GM19351 (cell line): ENCODE measurements around the gene MMP1.

Source experiments
- ATAC-seq: cut with Tn5 transposase; IDR thresholded peaks from one replicate; pipeline ENCODE4 v1.9.1; 2021; ENCODE audit warnings: mild to moderate bottlenecking, moderate library complexity; ENCODE audit not compliant: unreplicated experiment

The MMP1 gene

DNA sequence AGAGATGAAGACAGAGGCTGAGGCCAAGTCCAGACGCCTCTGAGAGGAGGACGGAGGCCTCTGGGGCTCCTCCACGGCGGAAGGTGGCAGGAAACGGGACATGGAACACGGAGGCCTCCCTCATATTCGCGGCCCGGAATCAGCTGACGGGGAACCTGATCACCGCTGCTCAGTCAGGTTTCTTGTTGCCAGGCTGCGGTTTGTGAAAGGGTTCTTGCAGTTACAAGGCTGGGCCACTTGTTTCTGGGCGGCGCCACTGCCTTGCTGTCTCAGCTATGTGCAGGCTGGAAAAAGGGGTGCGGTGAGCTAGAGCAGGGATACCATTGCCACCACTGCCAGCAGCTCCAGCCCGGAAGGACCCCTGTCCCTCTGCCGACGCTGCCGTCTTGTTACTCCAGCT lies 10.0 kb upstream of the MMP1 start:
- ATAC-seq = no peak

DNA sequence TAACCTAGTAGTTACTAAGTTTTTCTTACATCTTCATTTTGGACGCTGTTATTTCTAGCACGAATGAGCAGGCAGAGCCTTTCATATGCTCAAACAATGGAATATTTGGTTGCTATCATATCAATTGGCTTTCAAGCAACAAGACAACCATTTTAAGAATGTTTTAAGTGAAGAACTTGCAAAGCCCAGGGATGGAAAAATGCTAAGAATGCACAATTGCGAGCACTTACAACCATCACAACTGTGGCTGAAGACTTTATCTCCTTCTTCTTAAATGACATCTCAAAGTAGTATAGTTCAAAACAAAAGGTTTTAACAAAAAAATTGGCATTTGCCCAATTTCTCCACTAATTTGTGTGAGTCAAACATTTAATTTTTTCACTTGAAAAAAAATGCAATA lies 8.3 kb upstream of the MMP1 start:
- no peak for ATAC-seq

DNA sequence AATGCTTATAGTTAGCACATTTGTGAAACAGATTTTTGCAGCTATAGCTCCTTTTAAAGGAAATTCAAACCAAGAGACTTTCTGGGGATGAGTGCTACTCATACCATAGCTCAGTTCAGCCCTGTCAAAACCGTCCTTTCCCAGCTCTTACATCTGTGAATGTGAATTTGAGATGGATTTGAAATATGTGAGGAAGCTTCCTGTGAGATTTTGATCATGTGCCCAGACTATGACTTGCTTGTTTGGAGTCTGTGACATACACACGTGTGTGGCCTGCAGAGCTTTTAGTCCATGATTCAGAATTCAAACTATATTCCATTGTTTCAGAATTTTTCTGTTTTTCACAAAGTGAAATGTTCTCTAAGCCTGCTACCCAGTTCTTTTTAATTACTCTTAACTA lies 4.4 kb upstream of the MMP1 start:
- ATAC-seq = no peak

GRCh38 chr11:102800767-102801166 lies 2.8 kb upstream of the MMP1 start:
- ATAC-seq = no peak

GRCh38 chr11:102799681-102800340 lies 1.9 kb upstream of the MMP1 start:
- no peak for ATAC-seq

DNA sequence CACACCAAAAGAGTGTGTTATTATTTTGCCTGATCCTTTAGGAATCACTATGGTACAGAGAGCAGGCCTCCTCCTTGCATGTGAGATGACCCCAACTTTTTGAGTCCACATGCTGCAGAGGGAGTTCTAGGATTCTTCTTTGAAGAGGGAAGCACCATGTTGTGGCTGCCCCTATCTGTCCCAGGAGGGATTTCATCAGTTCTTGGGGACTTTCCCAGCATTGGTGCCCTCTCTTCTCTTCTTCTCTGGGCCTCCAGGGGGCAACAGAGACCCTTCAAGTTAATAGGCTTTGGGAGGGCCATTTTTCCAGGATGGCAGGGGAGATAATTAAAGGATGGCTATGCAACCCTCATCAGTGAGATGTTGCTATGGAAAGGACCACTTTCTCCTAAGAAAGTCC lies 3.6 kb downstream of the MMP1 start:
- peak; percentile 99 for ATAC-seq

DNA sequence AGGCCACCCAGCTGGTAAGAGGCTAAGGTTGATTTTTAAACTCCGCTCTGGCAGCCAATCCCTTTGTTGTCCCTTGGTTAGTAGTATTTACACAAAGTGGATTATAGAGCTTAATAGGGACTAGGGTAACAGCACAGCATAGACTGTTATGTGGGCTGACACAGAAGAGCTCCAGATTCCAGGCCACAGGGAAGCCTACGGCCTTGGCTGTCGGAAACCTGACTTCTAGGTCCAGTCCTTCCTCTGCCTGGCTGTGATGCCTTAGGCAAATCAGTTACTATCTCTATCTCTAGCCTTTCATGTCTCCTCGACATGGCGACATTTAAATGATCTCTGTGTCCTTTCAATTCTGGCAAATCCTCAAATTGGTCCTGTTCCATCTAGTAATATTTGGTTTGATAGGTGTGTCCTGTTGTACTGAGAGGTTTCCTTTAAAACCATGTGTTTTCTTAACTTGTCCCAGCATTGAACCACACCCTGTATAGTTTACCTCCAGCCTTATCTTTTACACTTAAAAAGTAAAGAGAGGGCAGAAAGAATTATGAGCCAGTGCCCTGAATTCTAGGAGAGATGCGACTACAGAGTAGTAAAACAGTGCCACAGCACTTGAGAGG lies 4.2 kb downstream of the MMP1 start:
- no peak for ATAC-seq

DNA sequence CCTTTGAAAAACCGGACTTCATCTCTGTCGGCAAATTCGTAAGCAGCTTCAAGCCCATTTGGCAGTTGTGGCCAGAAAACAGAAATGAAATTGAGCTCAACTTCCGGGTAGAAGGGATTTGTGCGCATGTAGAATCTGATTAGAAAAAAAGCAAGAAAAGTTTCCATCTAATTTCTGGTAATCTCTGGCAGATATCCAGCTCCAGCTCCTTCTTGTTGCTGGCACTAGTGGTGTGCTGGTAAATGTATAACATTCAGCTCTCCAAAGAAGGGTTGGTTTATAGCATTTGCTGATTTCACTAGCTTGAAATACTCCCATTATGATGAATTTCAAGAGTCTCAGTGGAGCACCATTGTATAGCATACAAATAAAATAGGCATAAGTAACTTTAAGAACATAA lies 5.4 kb downstream of the MMP1 start:
- no peak for ATAC-seq

DNA sequence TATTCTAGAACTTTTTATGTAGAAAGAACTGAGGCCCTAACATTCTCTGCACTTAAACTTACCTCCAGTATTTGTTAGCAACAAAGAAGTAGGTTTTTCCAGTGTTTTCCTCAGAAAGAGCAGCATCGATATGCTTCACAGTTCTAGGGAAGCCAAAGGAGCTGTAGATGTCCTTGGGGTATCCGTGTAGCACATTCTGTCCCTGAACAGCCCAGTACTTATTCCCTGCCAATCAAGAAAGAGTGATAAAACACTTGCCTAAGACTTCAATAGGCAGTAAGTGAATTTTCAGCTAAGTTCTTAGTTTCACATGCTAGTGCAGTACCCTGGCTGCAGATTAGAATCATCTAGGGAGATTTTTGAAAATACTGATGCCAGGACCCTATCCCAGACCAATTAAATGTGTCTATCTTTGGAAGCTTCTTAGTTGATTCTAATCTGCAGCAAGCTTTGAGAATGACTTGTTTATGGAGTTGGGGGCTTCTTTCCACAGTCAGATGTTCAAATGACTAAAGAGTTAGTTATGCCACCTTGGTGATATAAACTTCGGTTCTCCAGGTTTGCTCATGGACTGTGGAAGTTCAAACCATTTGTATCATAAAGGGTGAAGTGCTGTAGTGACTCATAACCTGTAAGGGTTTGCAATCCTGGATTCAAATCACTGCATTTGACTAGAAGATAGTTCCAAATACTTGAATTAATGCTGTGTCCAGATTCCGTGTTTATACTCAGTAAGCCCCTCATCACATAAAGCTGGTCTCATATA lies 6.5 kb downstream of the MMP1 start:
- ATAC-seq = no peak

- no peak for ATAC-seq
These were observed 9.5 kb downstream of the MMP1 start for GRCh38 chr11:102788334-102788995.

DNA sequence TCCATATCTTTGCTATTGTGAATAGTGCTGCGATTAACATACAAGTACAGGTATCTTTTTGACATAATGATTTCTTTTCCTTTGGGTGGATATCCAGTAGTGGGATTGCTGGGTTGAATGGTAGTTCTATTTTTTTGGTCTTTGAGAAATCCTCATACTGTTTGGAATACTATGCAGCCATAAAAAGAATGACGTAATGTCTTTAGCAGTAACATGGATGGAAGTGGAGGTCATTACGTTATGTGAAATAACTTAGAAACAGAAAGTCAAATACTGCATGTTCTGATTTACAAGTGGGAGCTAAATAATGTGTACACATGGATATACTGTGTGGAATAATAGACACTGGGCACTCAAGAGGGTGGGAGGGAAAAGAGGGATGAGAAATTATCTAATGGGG lies 13.6 kb downstream of the MMP1 start:
- ATAC-seq = no peak

DNA sequence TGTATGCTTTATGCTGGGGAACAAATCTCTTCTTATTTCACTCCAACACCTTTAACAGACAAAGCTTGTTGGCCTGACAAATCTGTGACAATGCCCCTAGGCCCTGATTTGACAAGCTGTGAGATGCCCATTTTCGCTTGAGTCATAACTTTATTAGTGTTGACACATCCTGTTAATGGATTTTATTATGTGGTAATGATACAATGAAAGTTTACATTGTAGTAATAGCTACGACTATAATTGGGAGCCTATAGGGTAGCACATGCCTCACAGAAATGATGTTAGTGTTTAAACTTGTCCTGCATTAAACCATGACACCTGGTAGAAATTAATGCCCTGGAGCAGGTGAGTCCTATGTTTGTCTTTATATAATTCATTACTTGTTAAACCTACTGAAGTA lies 14.2 kb downstream of the MMP1 start:
- ATAC-seq = no peak

GRCh38 chr11:102783016-102783415 lies 14.9 kb downstream of the MMP1 start:
- no peak for ATAC-seq

GRCh38 chr11:102781676-102782075 lies 16.3 kb downstream of the MMP1 start:
- ATAC-seq = no peak

- ATAC-seq = peak; percentile 61
These were observed 17.5 kb downstream of the MMP1 start, which contains the start of gene MMP10 for GRCh38 chr11:102780491-102780918. TSS of gene MMP10 (minus strand) at chr11:102780628. CDS start at chr11:102780591, 37 bp downstream.

DNA sequence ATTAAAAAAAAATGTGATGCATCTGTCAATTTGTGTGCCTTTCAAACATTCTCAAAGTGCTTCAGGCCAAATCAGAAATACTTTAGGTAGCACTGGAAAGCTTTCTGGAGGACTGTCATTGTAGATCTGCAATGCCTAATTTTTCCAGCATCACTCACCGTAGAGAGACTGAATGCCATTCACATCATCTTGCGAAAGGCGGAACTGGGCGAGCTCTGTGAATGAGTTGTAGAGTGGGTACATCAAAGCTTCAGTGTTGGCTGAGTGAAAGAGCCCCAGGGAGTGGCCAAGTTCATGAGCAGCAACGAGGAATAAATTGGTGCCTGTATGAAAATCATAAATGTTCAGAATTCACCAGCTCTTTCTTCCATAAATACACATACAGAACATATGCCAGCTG lies 21.5 kb downstream of the MMP1 start:
- ATAC-seq = no peak

GRCh38 chr11:102773386-102773785 lies 24.6 kb downstream of the MMP1 start:
- ATAC-seq = no peak

- no peak for ATAC-seq
These were observed 26.6 kb downstream of the MMP1 start for GRCh38 chr11:102771351-102771750.

GRCh38 chr11:102770191-102770590 lies 27.8 kb downstream of the MMP1 start:
- no peak for ATAC-seq

DNA sequence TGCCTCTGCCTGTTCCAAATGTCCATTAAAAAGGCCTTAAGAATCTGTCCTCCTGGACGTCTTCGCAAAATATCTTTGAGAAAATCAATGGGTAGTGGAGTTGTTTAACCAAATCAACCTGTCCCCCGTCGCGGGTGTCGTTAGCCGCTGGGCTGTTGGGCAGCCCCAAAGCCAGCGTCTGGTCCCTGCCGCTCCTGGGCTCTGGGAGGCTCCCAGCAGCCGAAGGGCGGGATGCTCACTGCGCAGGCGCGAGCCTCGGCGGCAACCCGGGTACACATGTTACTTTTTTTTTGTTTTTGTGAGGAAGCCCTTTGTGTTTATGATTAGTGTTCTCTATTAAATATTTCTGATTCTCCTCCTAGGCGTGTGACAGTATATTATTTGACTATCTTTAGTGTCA lies 30.2 kb downstream of the MMP1 start:
- ATAC-seq = no peak

GRCh38 chr11:102763440-102763839 lies 34.5 kb downstream of the MMP1 start:
- ATAC-seq = no peak

DNA sequence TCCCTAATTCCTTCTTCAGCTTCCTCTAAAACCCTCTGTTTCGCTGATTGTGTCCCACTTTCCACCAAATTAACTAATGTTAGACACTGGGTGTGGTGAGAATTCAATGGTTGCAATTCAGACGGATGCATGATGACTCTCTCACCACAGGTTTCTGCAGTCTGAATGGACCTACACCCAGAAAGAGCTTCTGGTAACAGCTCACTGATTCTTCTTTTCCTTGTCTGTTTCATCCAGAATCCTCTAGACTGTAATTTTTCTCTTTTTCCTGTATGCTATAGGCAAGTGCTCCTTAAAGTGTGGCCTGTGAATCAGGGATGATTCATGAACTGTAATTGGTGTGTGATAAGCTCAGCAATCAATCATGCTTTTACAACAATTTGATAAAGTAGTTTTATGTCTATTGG lies 35.6 kb downstream of the MMP1 start:
- no peak for ATAC-seq
